Stimulated activated naive CD8-positive, alpha-beta T cell treated with anti-CD3 and anti-CD28 coated beads, Interleukin-15, amount 100 ng/mL, for 72 hours (primary cell): ENCODE results near the gene PIK3C2B.

Experiments used
- ATAC-seq: fragments of 150-1000 bp; cut with Tn5 transposase; 2 replicates; pipeline ENCODE4 v1.10.0; 2021; ENCODE audit warnings: mild to moderate bottlenecking, moderate library complexity
- DNase-seq, 2 donors: peaks; one replicate each; pipeline ENCODE4 v3.0.0; 2021 to 2022
- H3K27ac Mint-ChIP-seq, 2 donors: one replicate each; pipeline ENCODE4 v1.8.0; 2022; ENCODE audit warnings: mild to moderate bottlenecking in 2 of 2, mixed read lengths in 2 of 2, moderate library complexity in 2 of 2
- H3K27me3 Mint-ChIP-seq: one replicate; pipeline ENCODE4 v1.8.0; 2022; ENCODE audit warnings: mixed read lengths
- H3K4me1 Mint-ChIP-seq: one replicate; pipeline ENCODE4 v1.8.0; 2022; ENCODE audit warnings: mild to moderate bottlenecking, mixed read lengths
- H3K4me3 Mint-ChIP-seq, 2 donors: one replicate each; pipeline ENCODE4 v1.8.0; 2022; ENCODE audit warnings: mild to moderate bottlenecking in 2 of 2, mixed read lengths in 2 of 2, moderate library complexity in 1 of 2
- H3K9me3 Mint-ChIP-seq, 2 donors: one replicate each; pipeline ENCODE4 v1.8.0; 2022; ENCODE audit warnings: mixed read lengths in 2 of 2

Gene PIK3C2B

DNA sequence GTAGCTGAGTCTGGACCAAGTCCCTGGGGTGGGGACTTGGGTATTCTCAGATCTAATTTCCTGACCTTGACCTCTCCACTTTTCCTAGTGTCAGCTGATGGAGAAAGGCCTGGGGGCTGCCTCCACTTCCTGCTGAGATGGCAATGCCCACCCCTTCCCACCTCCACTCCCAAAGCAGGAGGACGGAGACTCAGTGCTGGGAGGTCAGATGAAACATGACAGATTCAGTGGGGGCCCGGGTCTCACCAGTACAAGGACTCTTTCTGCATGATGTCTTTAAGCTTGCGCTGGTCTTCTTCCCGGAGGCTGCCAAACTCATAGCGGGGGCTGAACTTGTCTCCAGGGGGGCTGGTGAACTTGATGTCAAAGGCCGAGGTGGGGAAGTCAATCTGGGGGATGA lies 47.4 kb downstream of the PIK3C2B start:
- DNase-seq (no peak), ATAC-seq (no peak)
- Mint-ChIP-seq H3K27ac (peak overlapping the region; percentile 52 to 57), H3K4me1 (peaks cover 41% of the 10 kb centered on the region), H3K9me3 (no peaks in the 10 kb centered on the region), H3K4me3 (no peak overlapping the region), H3K27me3 (no peaks in the 10 kb centered on the region)

DNA sequence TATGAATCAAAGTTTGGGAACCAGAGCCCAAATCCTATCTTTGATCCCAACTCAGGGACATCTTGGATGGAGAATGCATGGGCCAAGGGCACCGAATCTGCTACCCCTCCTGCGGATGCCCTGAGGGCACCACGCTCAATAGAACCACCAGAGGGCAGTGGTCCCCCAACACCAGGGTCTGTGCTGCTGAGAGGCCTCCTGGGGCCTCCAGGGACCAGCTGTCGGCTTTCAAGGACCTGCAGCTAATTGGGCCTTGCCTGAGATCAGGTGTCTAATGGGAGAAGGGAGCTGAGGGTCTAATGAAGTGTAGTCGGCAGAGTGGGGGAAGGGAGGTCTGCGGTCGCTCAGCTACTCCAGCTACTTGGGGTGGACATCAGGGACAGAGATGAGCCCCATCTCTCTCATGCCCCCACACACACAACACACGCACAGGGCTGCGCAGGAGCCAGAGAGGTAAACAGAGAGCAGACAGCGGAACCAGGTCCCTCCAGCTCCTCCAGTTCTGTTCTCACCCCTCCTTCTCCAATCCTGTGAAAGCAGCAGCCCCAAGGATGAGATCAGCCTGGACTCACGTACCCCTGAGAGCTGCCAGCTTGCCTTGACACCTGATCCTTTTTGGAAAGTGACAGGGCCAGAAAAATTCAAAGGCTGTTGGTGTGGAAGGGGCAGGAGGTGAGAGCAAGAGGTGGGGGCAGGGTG lies 48.0 kb downstream of the PIK3C2B start:
- DNase-seq (peak; percentile 75 to 84), ATAC-seq (peak; percentile 97)
- Mint-ChIP-seq H3K27me3 (no peaks in the 10 kb centered on the region), H3K9me3 (no peaks in the 10 kb centered on the region), H3K4me3 (no peak overlapping the region), H3K4me1 (peaks cover 34% of the 10 kb centered on the region), H3K27ac (peak overlapping the region in 1 of 2 donors; percentile 77)

DNA sequence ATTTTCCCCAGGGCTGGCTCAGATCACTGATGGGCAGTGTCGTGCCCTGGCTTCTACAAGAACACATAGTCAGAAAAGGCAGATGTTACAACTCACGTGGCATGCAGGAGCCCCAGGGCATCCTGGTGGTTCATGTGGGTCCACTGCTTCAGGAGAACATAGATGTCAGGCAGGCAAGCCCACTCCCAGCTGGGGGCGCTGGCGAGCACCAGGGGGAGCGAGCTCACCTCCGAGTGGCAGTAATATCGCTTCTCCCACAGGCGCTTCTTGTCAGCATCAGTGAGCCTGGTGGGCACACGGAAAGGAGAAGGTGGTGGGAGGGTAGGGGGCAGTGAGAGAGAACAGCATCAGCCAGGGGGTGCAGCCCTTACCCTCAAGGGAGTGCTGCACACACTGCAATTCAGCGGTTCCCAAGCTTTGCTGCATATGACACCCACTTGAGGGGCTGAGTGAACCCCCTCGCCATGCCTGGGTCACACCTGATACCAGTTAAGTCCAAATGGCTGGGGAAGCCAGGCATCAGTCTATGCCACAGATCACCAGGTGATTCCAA lies 48.7 kb downstream of the PIK3C2B start:
- ATAC-seq (peak; percentile 61), DNase-seq (peak; percentile 36 to 59)
- Mint-ChIP-seq H3K4me1 (peaks cover 28% of the 10 kb centered on the region), H3K27me3 (no peaks in the 10 kb centered on the region), H3K4me3 (no peak overlapping the region), H3K27ac (no peak overlapping the region), H3K9me3 (no peaks in the 10 kb centered on the region)
